Measurements from ENCODE around the gene RSPRY1. TPM values are rescaled to one million over a fixed set of nuclear protein-coding genes. Genes with fewer than 3 reads are reported as not detected.

RSPRY1 gene
- total RNA-seq, 2 donors from 2014 or later, result 33.7 to 51.0 TPM

- no peak for DNase-seq
- no peak overlapping the region for H3K27ac ChIP-seq
- H3K27me3 ChIP-seq, result no peaks in the 10 kb centered on the region
- H3K9me3 ChIP-seq, result no peaks in the 10 kb centered on the region
- no peak overlapping the region for H3K9ac ChIP-seq (ENCODE audit: low read depth in 2 of 2, low read length in 2 of 2)
- no peaks in the 10 kb centered on the region for H3K36me3 ChIP-seq
- TF ChIP-seq, protein P1, sequence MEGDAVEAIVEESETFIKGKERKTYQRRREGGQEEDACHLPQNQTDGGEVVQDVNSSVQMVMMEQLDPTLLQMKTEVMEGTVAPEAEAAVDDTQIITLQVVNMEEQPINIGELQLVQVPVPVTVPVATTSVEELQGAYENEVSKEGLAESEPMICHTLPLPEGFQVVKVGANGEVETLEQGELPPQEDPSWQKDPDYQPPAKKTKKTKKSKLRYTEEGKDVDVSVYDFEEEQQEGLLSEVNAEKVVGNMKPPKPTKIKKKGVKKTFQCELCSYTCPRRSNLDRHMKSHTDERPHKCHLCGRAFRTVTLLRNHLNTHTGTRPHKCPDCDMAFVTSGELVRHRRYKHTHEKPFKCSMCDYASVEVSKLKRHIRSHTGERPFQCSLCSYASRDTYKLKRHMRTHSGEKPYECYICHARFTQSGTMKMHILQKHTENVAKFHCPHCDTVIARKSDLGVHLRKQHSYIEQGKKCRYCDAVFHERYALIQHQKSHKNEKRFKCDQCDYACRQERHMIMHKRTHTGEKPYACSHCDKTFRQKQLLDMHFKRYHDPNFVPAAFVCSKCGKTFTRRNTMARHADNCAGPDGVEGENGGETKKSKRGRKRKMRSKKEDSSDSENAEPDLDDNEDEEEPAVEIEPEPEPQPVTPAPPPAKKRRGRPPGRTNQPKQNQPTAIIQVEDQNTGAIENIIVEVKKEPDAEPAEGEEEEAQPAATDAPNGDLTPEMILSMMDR (IDR thresholded peaks at IDR 0.05), result no peak
- no peak overlapping the region for H3K4me3 ChIP-seq
- intact Hi-C loops (cut with DNase I), result no loop called here
- H3K4me1 ChIP-seq, result no peaks in the 10 kb centered on the region
Measured at GRCh38 chr16:57155702-57156350, 30.3 kb upstream of the RSPRY1 start.

DNA sequence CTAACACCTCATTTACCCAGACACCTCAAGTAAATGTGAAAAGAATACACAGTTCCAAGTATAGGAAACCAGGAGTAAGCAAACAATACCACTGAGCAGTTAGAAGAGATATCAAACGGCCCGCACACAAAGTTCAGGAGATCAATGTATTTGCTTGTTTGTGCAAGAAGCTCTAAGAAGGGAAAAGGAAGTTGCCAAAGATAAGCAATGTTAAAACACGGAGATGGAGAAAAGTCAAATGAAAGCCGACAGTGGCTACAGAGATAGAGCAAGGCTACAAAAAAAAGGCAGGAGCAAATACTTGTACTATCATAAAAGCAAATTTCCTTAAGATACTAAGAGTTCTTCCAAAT is 29.8 kb upstream of the RSPRY1 start:
- no peaks in the 10 kb centered on the region for H3K27me3 ChIP-seq
- TF ChIP-seq, protein P1 (IDR thresholded peaks at IDR 0.05), result no peak
- H3K4me3 ChIP-seq, result no peak overlapping the region
- no peak for DNase-seq
- no peaks in the 10 kb centered on the region for H3K36me3 ChIP-seq
- intact Hi-C loops (cut with DNase I), result no loop called here
- H3K9ac ChIP-seq (ENCODE audit: low read depth in 2 of 2, low read length in 2 of 2), result no peak overlapping the region
- no peak overlapping the region for H3K27ac ChIP-seq
- H3K4me1 ChIP-seq, result no peaks in the 10 kb centered on the region
- H3K9me3 ChIP-seq, result no peaks in the 10 kb centered on the region

- no peak overlapping the region for H3K9ac ChIP-seq (ENCODE audit: low read depth in 2 of 2, low read length in 2 of 2)
- intact Hi-C loops (cut with DNase I), result no loop called here
- H3K4me3 ChIP-seq, result no peak overlapping the region
- no peaks in the 10 kb centered on the region for H3K27me3 ChIP-seq
- TF ChIP-seq, protein P1 (IDR thresholded peaks at IDR 0.05), result no peak
- no peak overlapping the region for H3K27ac ChIP-seq
- no peak for DNase-seq
- no peaks in the 10 kb centered on the region for H3K4me1 ChIP-seq
- no peaks in the 10 kb centered on the region for H3K9me3 ChIP-seq
- no peaks in the 10 kb centered on the region for H3K36me3 ChIP-seq
Measured at GRCh38 chr16:57157533-57157932, 28.6 kb upstream of the RSPRY1 start.

GRCh38 chr16:57159447-57159846 is 26.7 kb upstream of the RSPRY1 start:
- Histone ChIP-seq H3K36me3 (no peaks in the 10 kb centered on the region), H3K4me3 (no peak overlapping the region), H3K27ac (no peak overlapping the region), H3K9me3 (no peaks in the 10 kb centered on the region), H3K27me3 (no peaks in the 10 kb centered on the region), H3K4me1 (no peaks in the 10 kb centered on the region), H3K9ac (ENCODE audit: low read depth in 2 of 2, low read length in 2 of 2) (no peak overlapping the region)
- intact Hi-C loops (cut with DNase I), result no loop called here
- no peak for DNase-seq
- TF ChIP-seq, protein P1 (IDR thresholded peaks at IDR 0.05), result no peak

- Histone ChIP-seq H3K4me3 (no peak overlapping the region), H3K36me3 (peaks cover 6% of the 10 kb centered on the region), H3K27ac (no peak overlapping the region), H3K4me1 (no peaks in the 10 kb centered on the region), H3K27me3 (no peaks in the 10 kb centered on the region), H3K9me3 (no peaks in the 10 kb centered on the region), H3K9ac (ENCODE audit: low read depth in 2 of 2, low read length in 2 of 2) (no peak overlapping the region)
- TF ChIP-seq, protein P1 (IDR thresholded peaks at IDR 0.05), result no peak
- intact Hi-C loops (cut with DNase I), result loop anchor here (2.0 kb wide), 1 partner anchor 73 kb away; no protein-coding TSS in a partner anchor
- no peak for DNase-seq
Measured at GRCh38 chr16:57163842-57164241, 22.3 kb upstream of the RSPRY1 start.
